ENCODE results near the gene GNAQ. TPM values are rescaled to one million over a fixed set of nuclear protein-coding genes. Genes with fewer than 3 reads are reported as not detected.

Gene GNAQ
- polyA plus RNA-seq, 2 donors: 11.3 to 12.8 TPM

DNA sequence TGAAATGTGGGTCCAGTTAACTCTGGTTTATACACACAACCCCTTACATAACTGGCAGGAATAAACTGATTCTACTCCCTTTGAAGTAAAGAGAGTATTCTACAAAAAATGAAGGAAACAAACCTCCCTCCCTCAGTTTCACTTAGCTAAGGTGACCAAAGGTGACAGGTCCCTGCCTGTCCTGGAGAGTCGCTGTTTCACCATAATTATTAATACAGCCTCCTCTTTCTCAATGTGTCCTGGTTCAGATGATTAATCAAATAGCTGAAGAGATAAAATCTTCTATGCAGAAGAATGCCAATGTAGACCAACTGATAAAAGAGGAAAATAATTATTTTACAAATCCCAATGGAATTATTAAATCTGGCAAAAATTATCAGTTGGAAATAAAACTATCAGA lies 219.8 kb downstream of the GNAQ start:
- H3K9me3 ChIP-seq (ENCODE audit: control insufficient read depth in 2 of 2, insufficient read depth in 1 of 2, low read depth in 1 of 2, low read length in 1 of 2): no peaks in the 10 kb centered on the region
- no peaks in the 10 kb centered on the region for H3K4me1 ChIP-seq (ENCODE audit: control insufficient read depth in 2 of 2, insufficient read depth in 2 of 2, low read length in 1 of 2)
- WGBS, 2 donors: 77 to 79% methylated on average over 1 of the region's 1 CpG
- H3K36me3 ChIP-seq (ENCODE audit: control insufficient read depth in 2 of 2, insufficient read depth in 2 of 2, low read length in 1 of 2): peaks cover 0 to 2% of the 10 kb centered on the region in 2 donors
- H3K27ac ChIP-seq (ENCODE audit: low read depth in 2 of 2, low read length in 1 of 2): no peak overlapping the region
- no peak overlapping the region for H3K4me3 ChIP-seq (ENCODE audit: low read depth in 1 of 2, low read length in 2 of 2)
- no peaks in the 10 kb centered on the region for H3K27me3 ChIP-seq (ENCODE audit: control insufficient read depth in 1 of 2, insufficient read depth in 2 of 2, low read length in 2 of 2)

DNA sequence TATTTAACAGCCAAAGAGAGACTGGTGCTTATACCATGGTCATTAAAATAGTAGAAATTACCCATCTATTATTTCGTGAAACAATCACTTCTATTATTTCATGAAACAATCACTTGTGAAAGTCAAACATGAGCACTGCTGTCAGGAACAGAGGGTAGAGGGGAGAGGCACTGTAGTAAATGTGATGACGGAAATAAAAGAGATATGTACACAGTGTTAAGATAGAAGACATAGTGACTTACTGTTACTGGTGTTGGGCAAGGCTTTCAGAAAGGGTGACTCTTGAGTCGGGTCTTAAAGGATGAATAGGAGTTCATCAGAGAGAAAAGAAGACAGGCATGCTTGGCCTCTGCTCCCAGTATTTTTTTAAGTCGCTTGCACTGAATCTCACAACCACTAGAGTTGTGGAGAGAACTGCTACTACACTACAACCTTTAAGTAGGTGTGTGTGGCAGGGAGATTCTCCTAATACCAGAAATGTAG lies 220.9 kb downstream of the GNAQ start:
- Histone ChIP-seq H3K27me3 (ENCODE audit: control insufficient read depth in 1 of 2, insufficient read depth in 2 of 2, low read length in 2 of 2) (no peaks in the 10 kb centered on the region), H3K36me3 (ENCODE audit: control insufficient read depth in 2 of 2, insufficient read depth in 2 of 2, low read length in 1 of 2) (peaks cover 0 to 2% of the 10 kb centered on the region in 2 donors), H3K4me3 (ENCODE audit: low read depth in 1 of 2, low read length in 2 of 2) (no peak overlapping the region), H3K9me3 (ENCODE audit: control insufficient read depth in 2 of 2, insufficient read depth in 1 of 2, low read depth in 1 of 2, low read length in 1 of 2) (no peaks in the 10 kb centered on the region), H3K27ac (ENCODE audit: low read depth in 2 of 2, low read length in 1 of 2) (no peak overlapping the region), H3K4me1 (ENCODE audit: control insufficient read depth in 2 of 2, insufficient read depth in 2 of 2, low read length in 1 of 2) (no peaks in the 10 kb centered on the region)
- 78 to 93% methylated on average over 4 of the region's 4 CpGs for WGBS, 2 donors

DNA sequence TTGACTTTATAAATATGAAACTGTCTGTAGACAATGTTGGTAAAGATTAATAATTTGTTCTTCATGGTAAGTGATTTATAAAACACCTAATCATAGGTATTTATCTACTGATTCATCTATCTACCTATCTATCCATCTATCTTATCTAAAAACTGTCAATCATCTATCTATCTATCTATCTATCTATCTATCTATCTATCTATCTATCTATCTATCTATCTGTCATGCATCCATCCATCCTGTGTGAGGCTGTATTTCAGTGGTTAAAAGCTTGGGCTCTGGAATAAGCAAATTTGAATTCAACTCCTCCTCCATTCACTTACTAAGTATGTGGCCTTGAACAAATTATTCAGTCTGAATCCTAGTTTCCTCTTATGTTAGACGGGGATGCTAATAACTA lies 221.6 kb downstream of the GNAQ start:
- Histone ChIP-seq H3K36me3 (ENCODE audit: control insufficient read depth in 2 of 2, insufficient read depth in 2 of 2, low read length in 1 of 2) (peaks cover 0 to 2% of the 10 kb centered on the region in 2 donors), H3K27me3 (ENCODE audit: control insufficient read depth in 1 of 2, insufficient read depth in 2 of 2, low read length in 2 of 2) (no peaks in the 10 kb centered on the region), H3K4me1 (ENCODE audit: control insufficient read depth in 2 of 2, insufficient read depth in 2 of 2, low read length in 1 of 2) (no peaks in the 10 kb centered on the region), H3K9me3 (ENCODE audit: control insufficient read depth in 2 of 2, insufficient read depth in 1 of 2, low read depth in 1 of 2, low read length in 1 of 2) (no peaks in the 10 kb centered on the region), H3K27ac (ENCODE audit: low read depth in 2 of 2, low read length in 1 of 2) (no peak overlapping the region), H3K4me3 (ENCODE audit: low read depth in 1 of 2, low read length in 2 of 2) (no peak overlapping the region)
- WGBS, 2 donors: 87 to 91% methylated on average over 1 of the region's 1 CpG

DNA sequence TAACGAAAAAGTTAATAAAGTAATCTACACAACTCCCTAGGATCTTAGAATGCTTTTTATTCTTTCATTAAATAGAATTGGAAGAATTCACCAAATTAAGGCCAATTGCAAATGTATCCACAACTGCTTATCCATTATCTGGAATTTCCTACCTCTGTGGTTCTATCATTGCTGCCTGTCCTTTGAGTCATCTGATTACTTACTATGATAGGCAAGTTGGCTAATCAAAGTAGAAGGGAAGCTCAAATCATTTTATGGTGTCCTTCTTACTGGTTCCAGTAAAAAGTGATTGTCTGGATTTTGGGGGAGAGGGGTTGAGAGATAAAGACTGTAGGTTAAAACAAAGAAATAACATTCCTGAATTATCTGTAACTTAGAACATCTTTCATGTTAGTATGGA lies 222.1 kb downstream of the GNAQ start:
- Histone ChIP-seq H3K4me1 (ENCODE audit: control insufficient read depth in 2 of 2, insufficient read depth in 2 of 2, low read length in 1 of 2) (no peaks in the 10 kb centered on the region), H3K27ac (ENCODE audit: low read depth in 2 of 2, low read length in 1 of 2) (no peak overlapping the region), H3K27me3 (ENCODE audit: control insufficient read depth in 1 of 2, insufficient read depth in 2 of 2, low read length in 2 of 2) (no peaks in the 10 kb centered on the region), H3K4me3 (ENCODE audit: low read depth in 1 of 2, low read length in 2 of 2) (no peak overlapping the region), H3K36me3 (ENCODE audit: control insufficient read depth in 2 of 2, insufficient read depth in 2 of 2, low read length in 1 of 2) (peaks cover 0 to 2% of the 10 kb centered on the region in 2 donors), H3K9me3 (ENCODE audit: control insufficient read depth in 2 of 2, insufficient read depth in 1 of 2, low read depth in 1 of 2, low read length in 1 of 2) (no peaks in the 10 kb centered on the region)
- WGBS, 2 donors: 94 to 100% methylated on average over 1 of the region's 1 CpG

DNA sequence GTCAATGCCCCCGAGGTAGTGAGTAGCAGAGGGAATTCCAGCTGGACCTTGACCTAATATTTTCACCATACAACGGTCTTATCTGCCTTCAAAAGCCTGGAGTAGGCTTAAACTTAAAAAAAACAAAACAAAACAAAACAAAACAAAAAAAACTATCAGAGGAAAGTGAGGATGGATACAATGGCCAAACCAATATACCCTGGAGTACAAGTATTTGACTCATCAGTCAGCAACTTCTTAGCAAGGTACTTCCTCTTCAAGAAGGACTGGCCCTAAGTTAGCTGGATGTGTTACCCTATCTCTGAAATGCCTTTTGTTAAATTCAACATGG lies 222.9 kb downstream of the GNAQ start:
- H3K27me3 ChIP-seq (ENCODE audit: control insufficient read depth in 1 of 2, insufficient read depth in 2 of 2, low read length in 2 of 2): no peaks in the 10 kb centered on the region
- 56 to 72% methylated on average over 2 of the region's 2 CpGs for WGBS, 2 donors
- H3K27ac ChIP-seq (ENCODE audit: low read depth in 2 of 2, low read length in 1 of 2): no peak overlapping the region
- H3K9me3 ChIP-seq (ENCODE audit: control insufficient read depth in 2 of 2, insufficient read depth in 1 of 2, low read depth in 1 of 2, low read length in 1 of 2): no peaks in the 10 kb centered on the region
- H3K36me3 ChIP-seq (ENCODE audit: control insufficient read depth in 2 of 2, insufficient read depth in 2 of 2, low read length in 1 of 2): peaks cover 0 to 2% of the 10 kb centered on the region in 2 donors
- H3K4me1 ChIP-seq (ENCODE audit: control insufficient read depth in 2 of 2, insufficient read depth in 2 of 2, low read length in 1 of 2): no peaks in the 10 kb centered on the region
- H3K4me3 ChIP-seq (ENCODE audit: low read depth in 1 of 2, low read length in 2 of 2): no peak overlapping the region

DNA sequence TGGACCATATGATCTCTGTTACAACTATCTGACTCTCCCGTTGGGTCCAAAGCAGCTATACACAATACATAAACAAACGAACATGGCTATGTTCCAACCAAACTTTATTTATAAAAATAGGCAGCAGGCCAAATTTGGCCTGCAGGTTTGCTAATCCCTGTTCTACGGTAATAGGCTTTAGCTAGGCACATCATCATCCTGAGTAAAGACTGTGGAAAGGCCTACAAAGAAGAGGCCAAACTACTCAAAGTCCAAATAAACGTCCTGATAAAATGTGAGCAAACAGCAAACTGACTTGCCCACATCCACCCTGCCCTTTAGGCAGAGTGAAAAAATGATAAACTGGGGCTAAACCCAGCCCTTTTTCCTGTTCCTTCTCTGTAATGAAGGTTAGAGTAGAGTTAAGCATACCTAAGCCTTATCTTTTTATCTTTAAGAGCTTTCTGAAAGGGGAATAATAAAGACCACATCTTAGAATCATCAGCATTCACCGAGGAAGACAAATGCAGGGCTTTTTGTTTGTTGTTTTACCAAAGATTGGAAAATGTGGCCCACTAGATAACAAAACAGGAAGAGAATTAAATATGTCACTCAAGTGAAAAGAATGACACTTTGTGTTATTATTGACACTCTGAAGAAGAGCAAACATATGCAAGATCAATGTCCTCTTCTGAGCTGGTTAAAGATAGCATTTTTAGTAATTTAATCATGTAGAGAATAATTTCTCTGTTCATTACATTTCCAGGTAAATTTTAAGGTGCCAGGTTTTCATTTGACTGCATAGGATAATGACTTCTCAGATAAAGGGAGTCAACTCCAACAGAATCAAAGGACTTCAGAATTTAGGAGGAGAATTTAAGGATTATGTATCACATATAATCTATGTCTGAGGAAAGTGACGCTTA lies 223.5 kb downstream of the GNAQ start:
- Histone ChIP-seq H3K27ac (ENCODE audit: low read depth in 2 of 2, low read length in 1 of 2) (no peak overlapping the region), H3K4me1 (ENCODE audit: control insufficient read depth in 2 of 2, insufficient read depth in 2 of 2, low read length in 1 of 2) (no peaks in the 10 kb centered on the region), H3K27me3 (ENCODE audit: control insufficient read depth in 1 of 2, insufficient read depth in 2 of 2, low read length in 2 of 2) (no peaks in the 10 kb centered on the region), H3K9me3 (ENCODE audit: control insufficient read depth in 2 of 2, insufficient read depth in 1 of 2, low read depth in 1 of 2, low read length in 1 of 2) (no peaks in the 10 kb centered on the region), H3K4me3 (ENCODE audit: low read depth in 1 of 2, low read length in 2 of 2) (no peak overlapping the region), H3K36me3 (ENCODE audit: control insufficient read depth in 2 of 2, insufficient read depth in 2 of 2, low read length in 1 of 2) (peaks cover 0 to under 1% of the 10 kb centered on the region in 2 donors)
- WGBS, 2 donors: 47 to 49% methylated on average over 6 of the region's 6 CpGs

DNA sequence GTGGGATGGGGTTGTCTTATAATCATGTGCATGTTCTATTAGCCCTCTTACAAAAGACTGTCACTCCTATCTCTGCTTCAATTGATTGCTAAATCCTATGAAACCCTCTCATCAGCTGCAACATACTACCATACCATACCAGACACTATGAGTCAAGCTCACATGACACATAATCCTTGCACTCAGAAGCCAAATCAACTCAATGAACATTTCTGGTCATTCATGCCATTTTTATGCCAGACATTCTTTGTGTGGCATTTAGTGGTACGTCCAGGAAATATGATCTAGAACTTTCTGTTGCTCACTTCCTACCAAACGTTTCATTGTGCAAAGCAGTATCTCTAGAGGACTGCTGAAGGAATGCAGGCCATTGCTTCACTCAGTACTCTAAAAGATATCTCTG lies 224.3 kb downstream of the GNAQ start:
- Histone ChIP-seq H3K27ac (ENCODE audit: low read depth in 2 of 2, low read length in 1 of 2) (no peak overlapping the region), H3K9me3 (ENCODE audit: control insufficient read depth in 2 of 2, insufficient read depth in 1 of 2, low read depth in 1 of 2, low read length in 1 of 2) (no peaks in the 10 kb centered on the region), H3K27me3 (ENCODE audit: control insufficient read depth in 1 of 2, insufficient read depth in 2 of 2, low read length in 2 of 2) (no peaks in the 10 kb centered on the region), H3K4me1 (ENCODE audit: control insufficient read depth in 2 of 2, insufficient read depth in 2 of 2, low read length in 1 of 2) (no peaks in the 10 kb centered on the region), H3K36me3 (ENCODE audit: control insufficient read depth in 2 of 2, insufficient read depth in 2 of 2, low read length in 1 of 2) (no peaks in the 10 kb centered on the region), H3K4me3 (ENCODE audit: low read depth in 1 of 2, low read length in 2 of 2) (no peak overlapping the region)
- 38 to 45% methylated on average over 2 of the region's 2 CpGs for WGBS, 2 donors

DNA sequence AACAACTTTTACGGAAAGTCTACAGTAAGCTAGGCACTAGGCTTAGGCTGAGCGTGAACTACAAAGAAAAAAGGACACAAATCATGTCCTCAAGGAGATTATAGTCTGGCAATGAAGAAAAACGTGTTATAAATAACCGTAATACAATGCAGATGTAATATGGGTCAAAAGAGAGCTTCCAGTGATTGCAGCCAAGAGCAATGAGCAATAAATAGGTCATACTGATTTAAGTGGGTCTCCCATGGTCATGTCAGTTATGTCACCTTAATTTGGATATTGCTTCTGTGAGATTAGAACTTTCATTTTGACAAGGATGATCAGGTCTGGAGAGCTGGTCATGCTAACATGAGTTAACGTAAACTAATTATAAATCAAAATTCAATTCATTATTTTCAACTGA lies 224.9 kb downstream of the GNAQ start:
- H3K36me3 ChIP-seq (ENCODE audit: control insufficient read depth in 2 of 2, insufficient read depth in 2 of 2, low read length in 1 of 2): no peaks in the 10 kb centered on the region
- 88 to 90% methylated on average over 5 of the region's 5 CpGs for WGBS, 2 donors
- no peak overlapping the region for H3K27ac ChIP-seq (ENCODE audit: low read depth in 2 of 2, low read length in 1 of 2)
- H3K9me3 ChIP-seq (ENCODE audit: control insufficient read depth in 2 of 2, insufficient read depth in 1 of 2, low read depth in 1 of 2, low read length in 1 of 2): no peaks in the 10 kb centered on the region
- no peak overlapping the region for H3K4me3 ChIP-seq (ENCODE audit: low read depth in 1 of 2, low read length in 2 of 2)
- H3K4me1 ChIP-seq (ENCODE audit: control insufficient read depth in 2 of 2, insufficient read depth in 2 of 2, low read length in 1 of 2): no peaks in the 10 kb centered on the region
- H3K27me3 ChIP-seq (ENCODE audit: control insufficient read depth in 1 of 2, insufficient read depth in 2 of 2, low read length in 2 of 2): no peaks in the 10 kb centered on the region

DNA sequence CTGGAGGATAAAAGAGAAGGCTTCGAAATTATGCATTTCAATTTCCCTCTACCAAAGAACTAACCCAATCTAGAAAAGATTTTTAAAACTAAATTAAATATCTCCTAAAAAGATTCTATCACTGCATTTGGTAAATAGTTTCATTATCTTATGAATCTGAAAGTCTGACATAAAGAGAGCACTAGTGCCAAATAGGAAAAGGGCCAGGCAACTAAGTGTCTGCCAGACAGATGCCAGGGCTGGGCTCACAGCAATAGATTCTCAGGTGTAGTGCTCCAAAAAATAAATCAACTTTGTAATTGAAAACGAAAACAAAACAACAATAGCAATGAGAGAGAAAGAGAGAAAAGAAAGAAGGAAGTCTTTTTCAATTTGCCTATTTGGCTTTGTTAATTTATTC lies 225.8 kb downstream of the GNAQ start:
- 52 to 64% methylated on average over 2 of the region's 2 CpGs for WGBS, 2 donors
- Histone ChIP-seq H3K36me3 (ENCODE audit: control insufficient read depth in 2 of 2, insufficient read depth in 2 of 2, low read length in 1 of 2) (no peaks in the 10 kb centered on the region), H3K4me3 (ENCODE audit: low read depth in 1 of 2, low read length in 2 of 2) (no peak overlapping the region), H3K27me3 (ENCODE audit: control insufficient read depth in 1 of 2, insufficient read depth in 2 of 2, low read length in 2 of 2) (no peaks in the 10 kb centered on the region), H3K4me1 (ENCODE audit: control insufficient read depth in 2 of 2, insufficient read depth in 2 of 2, low read length in 1 of 2) (no peaks in the 10 kb centered on the region), H3K27ac (ENCODE audit: low read depth in 2 of 2, low read length in 1 of 2) (no peak overlapping the region), H3K9me3 (ENCODE audit: control insufficient read depth in 2 of 2, insufficient read depth in 1 of 2, low read depth in 1 of 2, low read length in 1 of 2) (no peaks in the 10 kb centered on the region)

DNA sequence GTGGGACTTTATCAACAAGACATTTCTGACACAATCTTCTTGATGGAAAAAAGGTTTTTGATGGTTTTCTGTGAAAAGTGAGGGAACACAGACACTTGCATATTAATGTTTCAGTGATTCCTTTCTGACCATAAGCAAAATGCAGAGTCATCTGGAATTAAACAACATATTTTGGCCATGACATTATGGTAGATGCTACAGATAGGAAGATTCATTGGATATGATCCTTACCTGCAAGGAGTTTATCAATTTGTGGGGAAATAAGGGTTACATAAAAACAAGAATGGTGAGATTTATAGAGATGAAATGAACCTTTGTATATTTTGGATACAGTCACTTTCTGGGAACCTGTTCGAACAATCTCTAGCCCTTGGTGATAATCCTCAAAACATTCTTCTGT lies 228.2 kb downstream of the GNAQ start:
- WGBS, 2 donors: 59 to 70% methylated on average over 1 of the region's 1 CpG
- no peaks in the 10 kb centered on the region for H3K9me3 ChIP-seq (ENCODE audit: control insufficient read depth in 2 of 2, insufficient read depth in 1 of 2, low read depth in 1 of 2, low read length in 1 of 2)
- H3K27ac ChIP-seq (ENCODE audit: low read depth in 2 of 2, low read length in 1 of 2): no peak overlapping the region
- no peaks in the 10 kb centered on the region for H3K4me1 ChIP-seq (ENCODE audit: control insufficient read depth in 2 of 2, insufficient read depth in 2 of 2, low read length in 1 of 2)
- H3K4me3 ChIP-seq (ENCODE audit: low read depth in 1 of 2, low read length in 2 of 2): no peak overlapping the region
- H3K27me3 ChIP-seq (ENCODE audit: control insufficient read depth in 1 of 2, insufficient read depth in 2 of 2, low read length in 2 of 2): no peaks in the 10 kb centered on the region
- H3K36me3 ChIP-seq (ENCODE audit: control insufficient read depth in 2 of 2, insufficient read depth in 2 of 2, low read length in 1 of 2): no peaks in the 10 kb centered on the region
